HuH-7 (cell line): ENCODE measurements around the gene ZFX.

Source experiments
- DNase-seq: peaks from one replicate; pipeline ENCODE4 v3.0.0; 2011; ENCODE audit warnings: low spot score

ZFX gene

DNA sequence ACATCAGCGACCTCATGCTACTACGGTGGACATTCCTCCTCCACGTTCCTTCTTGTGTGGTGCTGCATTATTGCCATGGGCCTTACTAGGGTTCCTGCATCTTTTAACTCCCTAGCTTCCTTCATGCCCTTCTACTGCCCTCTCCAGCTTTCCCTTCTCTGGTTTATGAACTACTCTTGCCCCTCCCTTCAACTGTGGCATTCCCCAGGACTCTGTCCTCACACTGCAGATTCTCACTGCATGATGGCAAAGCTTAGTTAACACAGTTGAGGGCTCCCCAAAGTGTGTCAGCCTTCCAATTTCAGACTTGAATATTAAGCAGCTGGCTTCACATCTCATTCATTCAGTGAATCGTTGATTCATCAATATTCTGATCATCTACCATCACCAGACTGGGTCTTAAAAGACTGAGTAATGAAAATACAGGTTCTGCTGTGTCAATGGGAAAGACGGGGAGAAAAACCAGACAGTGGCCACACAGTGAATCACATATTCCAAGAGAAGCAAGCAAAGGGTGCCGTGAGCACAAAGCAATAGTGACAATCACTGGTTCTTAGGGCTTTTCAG is 53.0 kb downstream of the ZFX start:
- no peak for DNase-seq

DNA sequence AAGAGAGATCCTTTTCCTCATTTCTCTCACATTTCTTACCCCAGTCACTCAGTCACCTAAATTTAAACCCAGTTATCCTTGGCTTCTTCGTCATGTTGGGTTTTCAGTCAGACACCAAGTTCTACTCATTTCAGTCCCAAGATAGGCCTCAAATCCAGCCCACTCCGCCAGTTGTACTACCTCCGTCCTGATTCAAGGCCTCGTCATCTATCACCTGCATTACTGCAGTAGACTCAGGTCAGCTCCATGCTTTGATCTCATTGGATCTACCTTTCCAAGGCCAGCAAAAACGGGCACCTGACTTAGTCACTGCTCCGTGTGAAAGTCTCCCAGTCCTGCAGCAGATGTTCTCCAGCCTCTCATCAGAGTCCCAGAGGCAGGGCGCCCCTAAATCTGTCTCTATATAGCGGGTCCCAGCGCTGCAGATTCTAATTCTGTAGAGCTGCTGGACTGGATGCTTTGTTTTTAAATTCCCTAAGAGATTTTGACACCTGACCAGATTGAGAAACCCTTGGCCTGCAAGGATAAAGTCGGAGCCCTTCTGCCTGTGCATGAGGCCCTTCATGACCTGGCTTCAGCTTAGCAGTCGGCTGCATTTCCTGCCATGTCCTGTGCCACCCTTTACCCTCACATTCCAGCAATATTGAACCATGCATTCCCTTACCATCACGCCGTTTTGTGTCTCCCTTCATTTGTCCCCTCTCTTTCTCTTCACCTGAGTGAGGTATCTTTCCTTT is 53.7 kb downstream of the ZFX start:
- no peak for DNase-seq

DNA sequence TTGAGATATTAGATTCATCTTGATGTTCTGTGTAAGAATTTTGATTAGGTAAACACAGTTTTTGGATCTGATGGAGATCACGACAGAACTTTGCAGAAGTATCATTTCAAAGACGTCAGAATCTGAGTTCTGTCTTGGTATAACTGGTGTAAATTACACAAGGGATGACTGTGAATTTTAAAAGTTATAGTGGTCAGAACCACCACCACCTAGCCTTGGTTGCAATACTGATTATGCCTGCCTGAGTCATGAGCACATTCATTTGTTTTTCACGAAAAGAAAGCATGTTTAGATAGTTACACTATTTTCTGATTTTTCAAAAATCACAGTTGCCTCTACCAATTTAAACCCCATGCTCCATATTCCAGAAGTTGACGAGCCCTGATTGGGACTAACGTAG is 54.8 kb downstream of the ZFX start:
- no peak for DNase-seq

DNA sequence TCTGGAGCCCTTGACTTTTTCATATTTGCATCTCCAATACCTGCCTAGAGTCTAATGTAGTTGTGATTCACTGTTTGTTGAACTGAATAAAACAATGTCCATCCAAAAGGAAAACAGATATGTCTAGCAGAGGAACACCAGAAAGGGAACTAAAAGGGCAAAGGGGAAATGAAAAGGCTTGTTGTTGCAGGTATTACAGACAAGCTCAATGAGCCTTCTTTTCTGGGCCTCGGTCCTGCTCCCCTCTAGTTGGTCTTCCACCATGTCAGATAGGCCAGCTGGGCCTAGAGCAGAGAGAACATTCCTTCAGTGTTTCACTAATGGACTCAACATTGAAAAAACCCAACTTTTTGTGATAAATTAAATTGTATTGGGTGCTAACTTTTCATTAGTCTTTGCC is 55.4 kb downstream of the ZFX start:
- DNase-seq = no peak

DNA sequence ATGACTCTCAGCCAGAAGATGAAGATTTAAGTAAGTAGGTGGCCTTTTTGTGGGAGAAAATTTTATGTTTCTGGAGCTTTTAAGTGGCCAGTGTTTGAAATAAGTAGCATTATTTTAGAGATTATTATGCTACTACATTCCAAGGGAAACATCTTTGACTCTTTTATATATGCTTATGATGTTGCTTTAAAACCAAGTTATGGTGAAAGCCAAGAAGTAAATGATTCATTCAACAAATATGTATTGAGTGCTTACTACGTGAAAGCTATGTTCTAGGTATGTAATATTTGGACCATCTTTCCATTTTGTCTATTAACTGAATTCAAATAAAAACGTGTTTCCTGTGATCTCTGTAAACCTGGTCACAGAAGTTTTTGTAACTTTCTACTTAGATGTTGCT is 58.3 kb downstream of the ZFX start:
- no peak for DNase-seq

DNA sequence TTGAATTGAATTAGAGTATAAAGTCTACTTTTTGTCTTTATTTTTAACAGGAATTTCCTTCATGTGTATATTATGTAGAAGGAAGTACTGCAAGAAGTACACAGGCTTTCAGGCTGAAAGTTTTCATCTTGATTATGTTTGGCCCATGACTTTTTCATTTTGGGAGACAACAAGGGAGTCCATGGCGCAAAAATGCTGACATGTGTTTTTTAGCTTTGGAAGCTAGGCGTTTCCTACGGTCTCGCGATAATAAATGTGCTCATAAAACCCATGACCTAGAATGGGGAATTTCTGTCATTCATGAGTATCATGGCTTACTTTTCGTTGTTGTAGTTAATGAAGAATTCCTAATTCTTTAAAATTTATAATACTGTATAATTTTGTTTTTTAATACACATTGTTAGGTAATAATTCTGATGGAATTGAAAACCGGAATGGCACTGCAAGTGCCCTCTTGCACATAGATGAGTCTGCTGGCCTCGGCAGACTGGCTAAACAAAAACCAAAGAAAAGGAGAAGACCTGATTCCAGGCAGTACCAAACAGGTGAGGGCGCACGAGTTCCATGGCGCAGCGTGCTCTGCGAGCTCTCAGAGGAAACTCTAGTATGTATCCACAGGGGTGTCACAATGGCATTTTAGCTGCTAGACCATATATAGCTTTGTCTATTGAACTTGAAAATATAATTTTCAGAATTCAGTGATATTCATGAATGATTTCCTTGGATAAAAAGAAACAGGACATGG is 59.1 kb downstream of the ZFX start:
- DNase-seq = no peak

DNA sequence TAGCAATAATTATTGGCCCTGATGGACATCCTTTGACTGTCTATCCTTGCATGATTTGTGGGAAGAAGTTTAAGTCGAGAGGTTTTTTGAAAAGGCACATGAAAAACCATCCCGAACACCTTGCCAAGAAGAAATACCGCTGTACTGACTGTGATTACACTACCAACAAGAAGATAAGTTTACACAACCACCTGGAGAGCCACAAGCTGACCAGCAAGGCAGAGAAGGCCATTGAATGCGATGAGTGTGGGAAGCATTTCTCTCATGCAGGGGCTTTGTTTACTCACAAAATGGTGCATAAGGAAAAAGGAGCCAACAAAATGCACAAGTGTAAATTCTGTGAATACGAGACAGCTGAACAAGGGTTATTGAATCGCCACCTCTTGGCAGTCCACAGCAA is 60.7 kb downstream of the ZFX start:
- no peak for DNase-seq

DNA sequence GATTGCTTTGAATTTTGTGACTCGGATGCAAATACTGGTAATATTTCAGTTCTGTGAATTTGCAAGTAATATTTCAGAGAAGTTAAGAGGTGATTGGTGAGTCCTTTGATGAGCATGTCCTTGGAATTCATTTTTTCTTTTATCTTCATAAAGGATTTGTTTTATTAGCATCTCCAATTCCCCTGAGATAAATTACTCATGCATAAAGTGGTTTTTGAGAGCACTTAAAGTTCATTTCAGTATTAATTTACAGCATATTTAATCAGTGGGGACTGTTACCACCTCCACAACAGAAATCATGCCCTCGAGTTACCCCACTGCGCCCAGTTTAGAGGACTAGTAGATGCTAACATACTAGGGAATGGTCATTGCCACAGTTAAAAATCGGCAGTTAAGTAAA is 65.0 kb downstream of the ZFX start:
- DNase-seq = no peak

DNA sequence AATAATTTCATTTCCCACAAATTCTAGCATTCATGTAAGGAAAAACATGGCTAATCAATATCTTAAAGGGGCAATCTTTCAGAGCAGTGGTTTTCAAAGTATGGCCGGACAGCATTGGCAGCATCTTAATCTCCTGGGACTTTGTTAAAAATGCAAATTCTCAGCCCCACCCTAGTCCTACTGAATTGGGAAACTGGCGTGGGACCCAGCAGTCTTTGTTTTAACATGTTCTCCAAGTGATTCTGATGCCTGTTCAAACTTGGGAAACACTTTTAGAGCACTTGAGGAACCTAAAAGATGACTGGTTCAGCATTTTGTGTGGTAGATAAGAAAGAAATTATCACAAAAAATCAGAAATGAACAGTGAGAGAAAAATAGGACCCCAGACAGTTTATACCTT is 65.7 kb downstream of the ZFX start:
- no peak for DNase-seq

DNA sequence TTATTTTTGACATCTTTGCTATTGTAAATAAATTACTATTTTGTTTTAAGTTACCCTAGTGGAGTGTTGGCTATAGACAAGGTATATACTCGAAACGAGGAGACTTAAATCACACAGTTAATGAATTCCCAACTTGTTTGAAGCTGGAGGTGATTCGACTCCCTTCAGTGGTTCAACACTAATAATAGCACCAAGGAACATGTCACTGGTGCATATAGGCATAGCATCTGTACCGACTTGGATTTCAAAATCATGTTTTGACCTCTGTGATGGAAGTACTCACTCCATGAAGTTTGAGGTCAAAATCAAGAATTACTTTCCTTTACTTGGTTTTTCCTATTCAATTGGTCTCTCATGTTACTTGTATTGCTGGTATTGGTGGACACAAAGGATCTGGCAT is 66.5 kb downstream of the ZFX start:
- no peak for DNase-seq

DNA sequence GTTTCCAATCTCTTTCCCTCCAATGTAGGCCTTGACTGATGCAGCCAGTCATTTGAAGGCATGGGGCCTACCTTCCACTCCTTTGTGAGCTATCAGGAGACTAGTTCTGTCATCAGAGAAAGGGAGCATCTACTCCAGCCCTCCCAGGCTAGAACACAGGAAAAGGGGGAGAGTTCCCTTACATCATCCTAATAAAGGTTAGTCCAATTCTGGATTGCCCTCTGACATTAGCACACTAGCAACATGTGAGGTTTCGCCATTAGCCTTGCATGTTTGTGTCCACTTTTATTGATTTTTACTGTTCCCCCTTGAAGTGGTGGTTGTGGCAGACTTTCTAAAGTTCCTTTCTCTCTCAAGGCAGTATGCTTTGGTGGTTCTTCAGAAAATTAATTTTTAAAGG is 67.3 kb downstream of the ZFX start:
- peak; percentile 0 for DNase-seq

DNA sequence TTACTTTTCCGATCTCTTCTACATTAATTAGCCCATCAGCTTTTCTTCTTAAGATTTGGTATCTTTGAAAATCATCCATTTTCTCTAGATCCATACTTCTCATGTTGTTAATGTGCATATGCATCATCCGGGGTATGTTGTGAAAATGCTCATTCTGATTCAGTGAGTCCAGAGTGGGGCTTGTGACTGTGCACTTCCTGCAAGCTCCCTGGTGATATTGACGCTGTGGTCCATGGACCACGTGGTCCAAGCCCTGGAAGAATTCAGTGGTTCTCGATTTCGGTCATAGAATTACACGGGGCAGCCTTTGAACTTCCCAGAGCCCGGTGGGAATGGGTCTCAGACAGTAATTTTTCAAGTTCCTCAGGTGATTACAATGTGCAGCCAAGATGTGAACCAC is 69.8 kb downstream of the ZFX start:
- no peak for DNase-seq

DNA sequence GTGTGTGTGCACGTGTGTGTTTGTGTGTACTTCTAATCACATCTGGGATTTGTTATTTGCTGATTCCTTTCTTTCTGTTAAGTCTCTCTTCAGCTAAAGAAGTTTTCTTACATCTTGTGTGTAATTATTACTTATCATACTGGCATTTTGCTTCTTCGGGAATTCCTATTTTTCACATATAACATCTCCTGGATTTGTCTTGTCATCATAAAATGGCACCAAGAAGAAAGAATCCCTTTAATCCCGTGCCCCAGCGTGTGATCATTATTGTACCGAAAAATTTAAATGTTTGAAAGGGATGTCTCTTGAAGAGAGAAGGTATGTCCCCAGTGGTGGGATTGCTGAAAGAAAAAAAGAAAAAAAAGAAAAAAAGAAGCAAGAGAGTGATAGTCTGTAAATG is 72.3 kb downstream of the ZFX start:
- no peak for DNase-seq

DNA sequence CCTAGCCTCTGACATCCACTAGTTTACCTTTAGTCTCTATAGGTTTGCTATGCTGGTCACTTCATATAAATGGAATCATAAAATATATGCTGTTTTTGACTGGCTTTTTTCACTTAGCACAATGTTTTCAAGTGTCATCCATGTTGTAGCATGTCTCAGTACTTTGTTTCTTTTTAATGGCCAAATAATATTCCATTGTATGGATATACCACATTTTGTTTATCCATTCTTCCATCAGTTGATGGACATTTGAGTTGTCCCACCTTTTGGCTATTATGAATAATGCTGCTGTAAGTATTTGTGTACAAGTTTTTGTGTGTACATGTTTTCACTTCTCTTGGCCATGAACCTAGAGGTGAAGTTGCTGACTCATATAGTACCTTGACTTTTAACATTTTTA is 75.7 kb downstream of the ZFX start:
- no peak for DNase-seq

DNA sequence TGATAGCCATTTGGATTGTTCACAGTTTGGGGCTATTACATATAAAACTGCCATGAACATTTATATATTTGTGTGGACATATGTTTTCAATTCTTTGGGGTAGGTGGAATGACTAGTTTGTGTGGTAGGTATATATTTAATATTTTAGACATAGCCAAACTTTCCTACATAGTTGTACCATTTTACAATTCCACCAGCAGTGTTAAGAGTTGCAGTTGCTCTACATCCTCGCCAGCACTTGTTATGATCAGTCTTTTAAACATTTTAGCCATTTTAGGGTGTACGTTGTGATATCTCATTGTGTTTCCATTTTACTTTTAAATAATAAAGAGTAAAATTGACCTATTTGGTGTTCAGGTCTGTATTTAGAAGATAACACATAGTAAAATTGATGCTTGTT is 76.6 kb downstream of the ZFX start:
- no peak for DNase-seq

DNA sequence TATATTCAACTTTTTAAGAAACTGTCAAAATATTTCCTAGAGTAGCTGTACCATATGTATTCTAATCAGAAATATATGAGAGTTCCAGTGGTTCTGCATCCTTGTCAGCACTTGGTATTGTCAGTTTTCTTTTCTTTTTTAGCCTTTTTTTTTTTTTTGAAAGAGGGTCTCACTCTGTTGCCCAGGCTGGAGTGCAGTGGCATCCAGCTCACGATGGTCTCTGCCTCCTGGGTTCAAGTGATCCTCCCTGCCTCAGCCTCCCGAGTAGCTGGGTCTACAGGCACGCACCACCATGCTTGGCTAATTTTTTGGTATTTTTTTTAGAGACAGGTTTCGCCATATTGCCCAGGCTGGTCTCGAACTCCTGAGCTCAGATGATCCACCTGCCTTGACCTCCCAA is 79.1 kb downstream of the ZFX start:
- no peak for DNase-seq

DNA sequence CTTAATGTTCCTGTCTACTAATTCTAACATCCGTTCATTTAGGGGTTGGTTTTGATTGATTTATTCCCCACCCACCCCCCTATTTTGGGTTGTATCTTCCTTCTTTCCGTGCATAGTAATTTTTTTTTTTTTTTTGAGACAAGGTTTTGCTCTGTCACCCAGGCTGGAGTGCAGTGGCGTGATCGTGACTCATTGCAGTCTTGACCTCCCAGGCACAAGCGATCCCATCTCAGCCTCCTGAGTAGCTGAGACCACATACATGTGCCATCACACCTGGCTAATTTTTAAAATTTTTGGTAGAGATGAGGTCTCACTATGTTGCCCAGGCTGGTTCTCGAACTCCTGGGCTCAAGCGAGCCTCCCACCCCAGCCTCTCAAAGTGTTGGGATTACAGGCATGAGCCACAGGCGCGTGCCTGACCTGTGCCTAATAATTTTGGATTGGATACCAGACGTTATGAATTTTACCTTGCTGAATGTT is 79.9 kb downstream of the ZFX start:
- DNase-seq = no peak

DNA sequence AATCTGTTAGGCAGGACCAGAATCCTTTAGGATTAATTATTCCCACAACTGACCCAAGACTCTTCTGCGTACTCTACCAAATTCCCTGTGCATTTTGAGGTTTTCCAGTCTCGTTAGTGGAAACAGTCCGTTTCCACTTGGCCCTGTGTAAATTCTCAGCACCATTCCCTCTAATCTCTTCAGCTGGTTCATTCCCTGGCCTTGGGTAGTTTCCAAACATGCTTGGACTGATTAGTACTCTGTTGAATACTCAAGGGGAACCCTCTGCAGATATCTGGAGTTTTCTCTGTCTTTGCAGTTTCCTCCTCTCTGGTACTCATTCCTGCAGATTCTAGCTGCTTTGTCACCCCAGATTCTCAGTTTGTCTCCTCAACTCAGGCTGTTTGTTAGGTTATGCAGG is 80.4 kb downstream of the ZFX start:
- DNase-seq = no peak

DNA sequence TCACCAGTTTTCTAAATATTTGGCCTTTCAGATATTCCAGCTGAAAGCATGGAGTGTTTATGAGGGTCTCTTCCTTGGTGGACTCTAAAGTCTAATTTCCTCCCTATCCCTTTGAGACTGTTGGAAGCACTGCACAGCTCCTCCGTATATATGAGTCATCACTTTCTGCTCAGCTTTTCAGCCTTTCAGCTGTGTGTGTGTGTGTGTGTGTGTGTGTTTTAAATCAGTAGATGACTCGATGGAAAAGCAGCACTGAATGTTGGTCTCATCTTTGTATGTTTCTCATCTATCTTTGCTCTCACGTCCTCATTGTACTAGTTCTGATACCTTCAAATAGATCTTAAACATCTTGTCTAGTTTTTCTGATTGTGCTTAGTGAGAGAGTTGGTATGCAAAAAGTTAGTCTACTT is 81.6 kb downstream of the ZFX start:
- peak; percentile 1 for DNase-seq

DNA sequence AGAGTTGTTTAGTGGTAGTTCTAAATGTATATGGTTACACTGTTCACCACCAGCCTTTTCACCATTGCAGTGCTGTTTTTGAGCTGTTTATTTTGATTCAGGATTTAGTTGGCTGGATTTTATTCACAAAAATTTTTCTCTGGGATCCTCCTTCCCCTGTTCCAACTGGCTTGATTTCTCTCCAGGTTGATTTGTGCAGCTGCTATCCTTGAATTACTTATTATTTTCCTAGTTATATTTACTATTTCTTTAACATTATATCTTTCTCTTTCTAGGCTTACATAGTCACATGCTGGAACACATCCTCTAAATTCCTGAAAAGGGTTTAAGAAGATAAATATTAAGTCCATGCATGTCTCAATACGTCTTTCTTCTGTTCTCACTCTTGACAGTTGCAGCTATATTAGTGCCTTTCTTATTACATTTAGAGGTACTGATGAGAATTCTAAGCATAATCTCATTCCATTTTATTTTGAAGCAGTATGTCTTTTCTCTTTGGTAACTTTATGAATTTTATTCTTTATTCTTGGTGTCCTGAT is 82.2 kb downstream of the ZFX start:
- DNase-seq = no peak

DNA sequence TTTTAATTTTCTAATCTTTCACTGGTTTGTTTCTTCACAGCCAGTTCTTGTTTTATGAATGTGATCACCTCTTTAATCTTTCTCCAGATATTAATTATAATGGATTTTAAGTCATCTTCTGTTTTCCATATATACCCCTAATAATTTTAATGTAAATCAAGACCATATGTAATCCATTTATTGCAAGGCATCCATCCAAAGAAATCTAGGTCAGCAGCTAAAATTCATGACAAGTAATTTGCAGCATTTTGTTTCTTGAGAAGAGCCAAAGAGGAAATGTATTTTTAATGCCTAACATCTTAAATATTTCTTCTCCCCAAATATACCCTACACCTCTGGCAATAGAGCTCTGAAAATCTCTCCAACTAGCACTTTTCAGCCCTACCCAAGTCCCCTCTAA is 83.3 kb downstream of the ZFX start:
- no peak for DNase-seq

DNA sequence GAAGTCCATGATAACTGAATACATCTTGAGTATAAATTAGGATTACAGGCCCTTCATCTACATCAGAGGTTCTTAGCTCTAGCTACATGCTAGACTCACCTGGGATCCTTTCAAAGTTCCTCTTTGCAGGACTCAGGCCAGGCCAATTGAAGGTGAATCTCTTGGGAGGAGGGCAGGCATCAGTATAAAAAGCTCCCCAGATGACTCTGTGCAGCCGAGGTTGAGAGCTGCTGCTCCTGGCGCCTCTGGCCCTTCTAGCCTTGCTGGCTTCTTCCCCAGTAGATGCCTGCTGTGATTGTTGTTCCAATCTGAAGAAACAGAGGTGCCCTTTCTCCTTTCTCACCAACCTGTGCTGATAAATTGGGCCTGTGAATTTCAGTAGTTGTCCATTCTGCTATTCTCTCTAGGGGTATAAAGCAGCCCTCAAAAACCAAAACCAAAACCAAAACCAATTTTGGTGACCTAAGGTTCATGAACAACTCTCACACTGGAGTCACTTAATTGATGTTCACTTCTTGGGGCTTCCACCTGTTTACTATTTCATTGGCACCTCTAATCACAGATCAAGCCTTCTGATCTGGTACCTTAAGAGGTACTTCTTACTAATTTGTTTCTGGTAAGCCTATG is 85.7 kb downstream of the ZFX start:
- no peak for DNase-seq
